MM.1S (cell line): ENCODE measurements around the gene ATG10.

ENCODE experiments used
- DNase-seq: peaks from one replicate; pipeline ENCODE4 v3.0.0-alpha.2; 2015
- H2AFZ ChIP-seq: fragments of 300-600 bp; sonication (generic); 2 replicates; pipeline ENCODE4 v1.6.0; 2016; ENCODE audit warnings: antibody characterized with exemption, low read length
- H3F3A ChIP-seq: fragments of 300-600 bp; sonication (generic); 2 replicates; pipeline ENCODE4 v1.6.1; 2016; ENCODE audit warnings: mild to moderate bottlenecking, antibody characterized with exemption, low read length, moderate library complexity, mixed read lengths; ENCODE audit not compliant: insufficient read depth
- H3K27ac ChIP-seq: fragments of 300-600 bp; sonication (generic); 2 replicates; pipeline ENCODE4 v1.5.1; 2016; ENCODE audit warnings: mild to moderate bottlenecking, low read length
- H3K27me3 ChIP-seq: fragments of 300-600 bp; sonication (generic); replicated peaks from 2 replicates; pipeline ENCODE4 v1.6.0; 2016; ENCODE audit warnings: low read length; ENCODE audit not compliant: insufficient read depth
- H3K36me3 ChIP-seq: fragments of 300-600 bp; sonication (generic); replicated peaks from 2 replicates; pipeline ENCODE4 v1.6.1; 2016; ENCODE audit warnings: mild to moderate bottlenecking, low read length, mixed read lengths; ENCODE audit not compliant: insufficient read depth
- H3K4me1 ChIP-seq: fragments of 300-600 bp; sonication (generic); 2 replicates; pipeline ENCODE4 v1.6.1; 2016; ENCODE audit warnings: low read length, mixed read lengths
- H3K4me2 ChIP-seq: fragments of 300-600 bp; sonication (generic); 2 replicates; pipeline ENCODE4 v1.6.0; 2016; ENCODE audit warnings: low read depth, low read length
- H3K4me3 ChIP-seq: fragments of 300-600 bp; sonication (generic); 2 replicates; pipeline ENCODE4 v1.5.1; 2016; ENCODE audit warnings: low read length, mixed read lengths
- H3K79me2 ChIP-seq: fragments of 300-600 bp; sonication (generic); 2 replicates; pipeline ENCODE4 v1.6.1; 2016; ENCODE audit warnings: mixed run types, low read length, mixed read lengths
- H3K9ac ChIP-seq: fragments of 300-600 bp; sonication (generic); 2 replicates; pipeline ENCODE4 v1.6.1; 2016; ENCODE audit warnings: low read length, mixed read lengths
- H3K9me2 ChIP-seq: fragments of 300-600 bp; sonication (generic); replicated peaks from 2 replicates; pipeline ENCODE4 v1.6.1; 2016; ENCODE audit warnings: mild to moderate bottlenecking, low read length, mixed read lengths; ENCODE audit not compliant: insufficient read depth
- H3K9me3 ChIP-seq: fragments of 300-600 bp; sonication (generic); replicated peaks from 2 replicates; pipeline ENCODE4 v1.6.1; 2016; ENCODE audit warnings: mild to moderate bottlenecking, low read length, mixed read lengths; ENCODE audit not compliant: insufficient read depth
- H4K20me1 ChIP-seq: fragments of 300-600 bp; sonication (generic); 2 replicates; pipeline ENCODE4 v1.6.1; 2016; ENCODE audit warnings: mild to moderate bottlenecking, low read length, moderate library complexity, mixed read lengths; ENCODE audit not compliant: insufficient read depth
- CTCF ChIP-seq: fragments of 300-600 bp; sonication (generic); IDR thresholded peaks from 2 replicates; pipeline ENCODE4 v1.5.1; 2016; ENCODE audit warnings: antibody characterized with exemption, low read length, mixed read lengths
- EZH2 ChIP-seq: fragments of 300-600 bp; sonication (generic); optimal IDR thresholded peaks from 2 replicates; pipeline ENCODE3; 2017; ENCODE audit warnings: low read depth, mild to moderate bottlenecking, antibody characterized with exemption, low read length, mixed read lengths
- EZH2phosphoT487 ChIP-seq: fragments of 300-600 bp; sonication (generic); IDR thresholded peaks from 2 replicates; pipeline ENCODE4 v1.6.1; 2018; ENCODE audit warnings: antibody characterized with exemption, low read length

ATG10 gene

GRCh38 chr5:82283893-82284292 is 312.1 kb downstream of the ATG10 start:
- Histone ChIP-seq H3K79me2 (0 out of 2 replicates have a peak, but pooled peaks cover 5% of the 10 kb centered on the region), H3F3A (no peaks in the 10 kb centered on the region), H3K27ac (no peak overlapping the region), H3K9me3 (no peaks in the 10 kb centered on the region), H2AFZ (no peak overlapping the region), H3K4me3 (no peak overlapping the region), H3K27me3 (no peaks in the 10 kb centered on the region), H3K9ac (no peak overlapping the region), H3K9me2 (no peaks in the 10 kb centered on the region), H3K36me3 (no peaks in the 10 kb centered on the region), H4K20me1 (no peaks in the 10 kb centered on the region), H3K4me2 (no peak overlapping the region), H3K4me1 (no peaks in the 10 kb centered on the region)
- TF ChIP-seq EZH2phosphoT487 (no peak), CTCF (no peak), EZH2 (no peak)
- no peak for DNase-seq

- no peaks in the 10 kb centered on the region for H3F3A ChIP-seq
- DNase-seq, result no peak
- H2AFZ ChIP-seq, result no peak overlapping the region
- H3K4me2 ChIP-seq, result no peak overlapping the region
- no peaks in the 10 kb centered on the region for H3K79me2 ChIP-seq
- no peaks in the 10 kb centered on the region for H3K4me1 ChIP-seq
- no peak overlapping the region for H3K9ac ChIP-seq
- no peaks in the 10 kb centered on the region for H3K9me3 ChIP-seq
- no peak overlapping the region for H3K4me3 ChIP-seq
- no peaks in the 10 kb centered on the region for H3K36me3 ChIP-seq
- H3K27me3 ChIP-seq, result no peaks in the 10 kb centered on the region
- TF ChIP-seq EZH2phosphoT487, result no peak
- no peak for TF ChIP-seq CTCF
- no peak for TF ChIP-seq EZH2
- no peaks in the 10 kb centered on the region for H3K9me2 ChIP-seq
- H3K27ac ChIP-seq, result no peak overlapping the region
- no peaks in the 10 kb centered on the region for H4K20me1 ChIP-seq
Observed at GRCh38 chr5:82285206-82285605, 313.4 kb downstream of the ATG10 start.

GRCh38 chr5:82287625-82288024 is 315.8 kb downstream of the ATG10 start:
- Histone ChIP-seq H3K9me2 (no peaks in the 10 kb centered on the region), H3K4me1 (no peaks in the 10 kb centered on the region)
- TF ChIP-seq EZH2phosphoT487 (no peak), CTCF (no peak), EZH2 (no peak)

More at GRCh38 chr5:82287625-82288024, 315.8 kb downstream of the ATG10 start:
- H3K4me2 ChIP-seq, result no peak overlapping the region
- no peaks in the 10 kb centered on the region for H3K36me3 ChIP-seq
- H3K4me3 ChIP-seq, result no peak overlapping the region
- no peak overlapping the region for H3K27ac ChIP-seq
- H2AFZ ChIP-seq, result no peak overlapping the region
- no peak for DNase-seq
- H3K9me3 ChIP-seq, result no peaks in the 10 kb centered on the region
- H3K27me3 ChIP-seq, result no peaks in the 10 kb centered on the region
- no peaks in the 10 kb centered on the region for H4K20me1 ChIP-seq
- no peaks in the 10 kb centered on the region for H3K79me2 ChIP-seq
- no peaks in the 10 kb centered on the region for H3F3A ChIP-seq
- no peak overlapping the region for H3K9ac ChIP-seq
